GM23338 (cell line): Measurements from ENCODE around the gene CHN2. TPM values are rescaled to one million over a fixed set of nuclear protein-coding genes. Genes with fewer than 3 reads are reported as not detected.

Experiments
- ATAC-seq: fragments of 200-7000 bp; cut with Tn5 transposase; 3 replicates; pipeline ENCODE4 v1.9.1; 2020
- DNase-seq: peaks from one replicate; pipeline ENCODE4 v3.0.0-alpha.2; 2015; ENCODE audit warnings: low spot score
- H2AFZ ChIP-seq: fragments of 200-600 bp; sonication (generic); 2 replicates; pipeline ENCODE4 v1.8.0; 2016; ENCODE audit warnings: antibody characterized with exemption, mild to moderate bottlenecking, moderate library complexity
- H3F3A ChIP-seq: fragments of 200-600 bp; sonication (generic); replicated peaks from 2 replicates; pipeline ENCODE4 v1.8.0; 2017; ENCODE audit warnings: antibody characterized with exemption, mixed run types, low read depth
- H3K27ac ChIP-seq: fragments of 200-600 bp; sonication (generic); 2 replicates; pipeline ENCODE4 v1.6.1; 2016; ENCODE audit warnings: low read depth
- H3K27me3 ChIP-seq: fragments of 200-600 bp; sonication (generic); 2 replicates; pipeline ENCODE4 v1.8.0; 2016; ENCODE audit warnings: mild to moderate bottlenecking, mixed run types, moderate library complexity; ENCODE audit not compliant: insufficient read depth
- H3K36me3 ChIP-seq: fragments of 200-600 bp; sonication (generic); 2 replicates; pipeline ENCODE4 v1.8.0; 2016; ENCODE audit warnings: mild to moderate bottlenecking; ENCODE audit not compliant: insufficient read depth
- H3K4me1 ChIP-seq: fragments of 200-600 bp; sonication (generic); 2 replicates; pipeline ENCODE4 v1.8.0; 2016; ENCODE audit warnings: mild to moderate bottlenecking, moderate library complexity; ENCODE audit not compliant: insufficient read depth
- H3K4me2 ChIP-seq: fragments of 200-600 bp; sonication (generic); 2 replicates; pipeline ENCODE4 v1.7.1; 2017; ENCODE audit warnings: mixed run types
- H3K4me3 ChIP-seq: fragments of 200-600 bp; sonication (generic); 2 replicates; pipeline ENCODE4 v1.6.1; 2016; ENCODE audit warnings: mixed run types
- H3K79me2 ChIP-seq: fragments of 200-600 bp; sonication (generic); replicated peaks from 2 replicates; pipeline ENCODE4 v1.8.0; 2017; ENCODE audit warnings: mild to moderate bottlenecking; ENCODE audit not compliant: insufficient read depth
- H3K9me2 ChIP-seq: fragments of 200-600 bp; sonication (generic); 2 replicates; pipeline ENCODE4 v1.8.0; 2017; ENCODE audit not compliant: insufficient read depth
- H4K20me1 ChIP-seq: fragments of 200-600 bp; sonication (generic); replicated peaks from 2 replicates; pipeline ENCODE4 v1.8.0; 2017; ENCODE audit warnings: mild to moderate bottlenecking; ENCODE audit not compliant: insufficient read depth
- H3K27ac Mint-ChIP-seq: 2 replicates; pipeline ENCODE4 v1.8.0; 2020; ENCODE audit warnings: inconsistent platforms, mild to moderate bottlenecking, moderate library complexity, mixed read lengths
- H3K27me3 Mint-ChIP-seq: 3 replicates; pipeline ENCODE4 v1.8.0; 2022; ENCODE audit warnings: low read depth, mild to moderate bottlenecking, moderate library complexity, mixed read lengths, inconsistent platforms; ENCODE audit not compliant: insufficient read depth, poor library complexity
- H3K36me3 Mint-ChIP-seq: 3 replicates; pipeline ENCODE4 v1.8.0; 2021; ENCODE audit warnings: low read depth, mild to moderate bottlenecking, inconsistent platforms, moderate library complexity, mixed read lengths
- H3K4me1 Mint-ChIP-seq: 3 replicates; pipeline ENCODE4 v1.8.0; 2020; ENCODE audit warnings: mild to moderate bottlenecking, inconsistent platforms, mixed read lengths
- H3K4me3 Mint-ChIP-seq: 3 replicates; pipeline ENCODE4 v1.8.0; 2021; ENCODE audit warnings: moderate library complexity, mild to moderate bottlenecking, inconsistent platforms, mixed read lengths
- H3K9me3 Mint-ChIP-seq: 3 replicates; pipeline ENCODE4 v1.8.0; 2020; ENCODE audit warnings: moderate library complexity, mild to moderate bottlenecking, inconsistent platforms, mixed read lengths
- CTCF ChIP-seq, 2 experiments: fragments of 200-600 bp in 1 of 2; sonication (generic) in 1 of 2; conservative IDR thresholded peaks; 2 replicates each; pipeline versions ENCODE4 v1.5.1 to v1.6.1; 2016 to 2017; ENCODE audit warnings: antibody characterized with exemption in 2 of 2, low read depth in 2 of 2, mild to moderate bottlenecking in 2 of 2, moderate library complexity in 1 of 2
- JUNB ChIP-seq: IDR thresholded peaks from one replicate; pipeline ENCODE4 v1.6.1; 2016; ENCODE audit warnings: antibody characterized with exemption; ENCODE audit not compliant: unreplicated experiment
- ZNF114 ChIP-seq: fragments of 250-450 bp; sonication (Bioruptor Pico); IDR thresholded peaks from 2 replicates; pipeline ENCODE4 v1.5.0; 2020; ENCODE audit warnings: mild to moderate bottlenecking, moderate library complexity
- ZNF462 ChIP-seq: fragments of 250-450 bp; sonication (Bioruptor Pico); IDR thresholded peaks from 2 replicates; pipeline ENCODE4 v1.5.0; 2020; ENCODE audit warnings: mild to moderate bottlenecking, moderate library complexity
- polyA plus RNA-seq: library from polyadenylated mRNA; unstranded; fragments of >200 nt; fragmentation: Nextera tagmentation; extraction: Ambion mirVana; gene quantifications from 2 replicates; pipeline ENCODE4 v1.2.1, GENCODE V29; 2016
- total RNA-seq: library from RNA; depleted of rRNA; stranded (reverse); fragments of >200 nt; shearing (Covaris generic); gene quantifications from 2 replicates; pipeline ENCODE4 v1.2.3, GENCODE V29; 2014

Gene CHN2
- total and polyA plus RNA-seq, 2 experiments from 2014 or later: 6.1 to 7.5 TPM

GRCh38 chr7:29482056-29482455 lies 287.5 kb downstream of the CHN2 start (continued):
- TF ChIP-seq ZNF462 (CRISPR knock-in tag): no peak
- no peak for TF ChIP-seq ZNF114

GRCh38 chr7:29483219-29484104 lies 288.9 kb downstream of the CHN2 start:
- no peak overlapping the region for H3K4me3 Mint-ChIP-seq
- no peak overlapping the region for H3K27ac Mint-ChIP-seq
- peaks cover 11% of the 10 kb centered on the region for H3K27me3 Mint-ChIP-seq
- Histone ChIP-seq H3K4me3 (no peak overlapping the region), H3K4me1 (peaks cover 19% of the 10 kb centered on the region), H3K36me3 (no peaks in the 10 kb centered on the region), H3K9me2 (no peaks in the 10 kb centered on the region), H3F3A (no peaks in the 10 kb centered on the region), H3K27me3 (no peaks in the 10 kb centered on the region), H3K4me2 (no peak overlapping the region), H3K27ac (peak overlapping the region; percentile 7; the same call in 1 of the 2 replicates), H4K20me1 (no peaks in the 10 kb centered on the region), H3K79me2 (no peaks in the 10 kb centered on the region), H2AFZ (peak overlapping the region; percentile 23; the same call in 1 of the 2 replicates)
- no peak; the same call in 2 of the 3 replicates for ATAC-seq
- DNase-seq: no peak
- no peaks in the 10 kb centered on the region for H3K36me3 Mint-ChIP-seq
- H3K9me3 Mint-ChIP-seq: no peaks in the 10 kb centered on the region
- H3K4me1 Mint-ChIP-seq: peaks cover 34% of the 10 kb centered on the region
- TF ChIP-seq CTCF (conservative IDR thresholded peaks at IDR 0.05; ENCODE audit: low read depth in 2 of 2) (no peak), ZNF462 (CRISPR knock-in tag) (no peak), JUNB (no peak)
